Fibroblast of pulmonary artery (primary cell): Measurements from ENCODE around the gene PRKCH.
A peak's percentile ranks its signal among the peaks of the same experiment; 100 is the strongest.

Experiments used
- DNase-seq: peaks from one replicate; pipeline ENCODE4 v3.0.0-alpha.2; 2010; ENCODE audit warnings: low read depth
- H3K4me3 ChIP-seq: replicated peaks from 2 replicates; pipeline ENCODE4 v1.5.1; 2011; ENCODE audit warnings: low read depth, mild to moderate bottlenecking, control low read depth, low read length, moderate library complexity
- TF ChIP-seq, protein P1 (sequence below): IDR thresholded peaks from 2 replicates; pipeline ENCODE4 v1.5.1; 2011; ENCODE audit warnings: mild to moderate bottlenecking, control low read depth, low read length, inconsistent platforms; ENCODE audit errors: missing control alignments

The PRKCH gene

DNA sequence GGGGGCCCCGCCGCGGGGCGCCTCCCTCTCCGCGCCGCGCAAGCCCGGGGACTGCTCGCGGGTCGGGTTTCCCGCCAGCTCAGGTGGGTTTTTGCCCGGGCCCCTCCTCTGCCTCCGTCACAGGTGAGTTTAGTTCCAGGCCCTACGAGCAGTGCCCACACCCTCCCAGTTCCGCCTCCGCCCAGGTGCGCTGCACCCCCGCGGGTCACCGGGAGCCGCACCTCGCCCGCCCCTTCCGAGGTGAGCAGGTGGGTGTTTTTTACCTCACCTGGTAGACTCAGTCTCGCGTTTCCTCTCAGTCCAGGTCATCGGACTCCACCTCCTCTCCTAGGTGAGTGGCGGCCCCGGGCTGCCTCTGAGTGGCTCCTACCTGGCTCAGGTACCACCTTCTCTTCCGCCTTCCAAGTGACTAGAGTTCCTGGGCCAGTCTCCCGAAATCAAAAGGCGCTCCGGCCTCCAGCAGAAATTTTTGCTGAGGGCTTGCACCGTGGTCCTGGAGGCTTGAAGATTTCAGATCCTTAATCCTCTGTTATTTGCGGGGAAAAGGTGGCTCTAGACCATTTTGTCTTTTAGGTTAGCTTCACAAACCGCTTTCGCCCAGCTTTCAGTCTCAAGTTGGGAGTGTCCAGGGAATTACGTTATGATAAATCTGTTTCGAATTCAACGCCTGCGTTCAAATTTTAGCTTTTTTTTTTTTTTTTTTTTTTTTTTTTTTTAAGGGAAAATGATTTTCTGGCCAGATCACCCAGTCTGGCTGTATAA is 40.0 kb upstream of the PRKCH start, which contains the start of gene TMEM30B:
TSS of gene TMEM30B (minus strand) at position 153 of the 762 bp plus-strand sequence. CDS start 191 bp downstream, outside the sequence.
- peak within 1 kb of the TSS; percentile 24 for H3K4me3 ChIP-seq
- TF ChIP-seq, protein P1, sequence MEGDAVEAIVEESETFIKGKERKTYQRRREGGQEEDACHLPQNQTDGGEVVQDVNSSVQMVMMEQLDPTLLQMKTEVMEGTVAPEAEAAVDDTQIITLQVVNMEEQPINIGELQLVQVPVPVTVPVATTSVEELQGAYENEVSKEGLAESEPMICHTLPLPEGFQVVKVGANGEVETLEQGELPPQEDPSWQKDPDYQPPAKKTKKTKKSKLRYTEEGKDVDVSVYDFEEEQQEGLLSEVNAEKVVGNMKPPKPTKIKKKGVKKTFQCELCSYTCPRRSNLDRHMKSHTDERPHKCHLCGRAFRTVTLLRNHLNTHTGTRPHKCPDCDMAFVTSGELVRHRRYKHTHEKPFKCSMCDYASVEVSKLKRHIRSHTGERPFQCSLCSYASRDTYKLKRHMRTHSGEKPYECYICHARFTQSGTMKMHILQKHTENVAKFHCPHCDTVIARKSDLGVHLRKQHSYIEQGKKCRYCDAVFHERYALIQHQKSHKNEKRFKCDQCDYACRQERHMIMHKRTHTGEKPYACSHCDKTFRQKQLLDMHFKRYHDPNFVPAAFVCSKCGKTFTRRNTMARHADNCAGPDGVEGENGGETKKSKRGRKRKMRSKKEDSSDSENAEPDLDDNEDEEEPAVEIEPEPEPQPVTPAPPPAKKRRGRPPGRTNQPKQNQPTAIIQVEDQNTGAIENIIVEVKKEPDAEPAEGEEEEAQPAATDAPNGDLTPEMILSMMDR: no peak
- no peak for DNase-seq

DNA sequence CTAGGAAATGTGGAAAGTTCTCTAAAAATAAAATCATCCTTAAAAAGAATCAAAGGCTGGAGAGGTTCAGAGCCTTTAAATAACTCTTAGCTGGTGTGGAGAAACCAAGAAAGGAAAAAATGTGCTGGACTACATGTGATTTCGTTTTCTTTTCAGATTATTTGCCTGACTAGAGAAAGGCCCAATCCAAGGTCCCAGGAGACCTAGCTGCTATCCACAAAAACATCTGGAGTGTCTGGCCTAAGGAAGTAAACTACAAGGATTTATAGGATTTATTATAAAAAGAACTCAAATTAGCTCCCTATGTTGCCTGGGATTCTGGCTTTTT is 39.5 kb upstream of the PRKCH start:
- no peak for DNase-seq
- H3K4me3 ChIP-seq: no peak overlapping the region
- TF ChIP-seq, protein P1: no peak

DNA sequence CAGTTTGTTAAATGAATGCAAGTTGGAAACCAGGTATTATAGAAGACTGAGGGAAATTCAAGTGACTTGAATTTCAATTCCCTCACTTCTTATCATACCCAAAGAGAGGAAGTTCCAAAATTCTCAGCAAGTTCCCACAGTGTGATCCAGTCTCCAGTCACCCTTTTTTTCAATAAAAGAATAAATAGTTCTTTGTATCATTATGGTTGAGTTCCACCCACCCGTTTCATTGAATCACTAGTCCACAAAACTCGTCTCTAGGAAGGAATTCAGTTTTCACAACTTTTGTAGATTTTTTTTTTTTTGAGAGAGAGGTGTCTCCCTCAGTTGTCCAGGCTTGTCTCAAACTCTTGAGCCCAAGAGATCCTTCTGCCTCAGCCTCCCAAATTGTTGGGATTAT is 38.6 kb upstream of the PRKCH start:
- TF ChIP-seq, protein P1: no peak
- no peak for DNase-seq

DNA sequence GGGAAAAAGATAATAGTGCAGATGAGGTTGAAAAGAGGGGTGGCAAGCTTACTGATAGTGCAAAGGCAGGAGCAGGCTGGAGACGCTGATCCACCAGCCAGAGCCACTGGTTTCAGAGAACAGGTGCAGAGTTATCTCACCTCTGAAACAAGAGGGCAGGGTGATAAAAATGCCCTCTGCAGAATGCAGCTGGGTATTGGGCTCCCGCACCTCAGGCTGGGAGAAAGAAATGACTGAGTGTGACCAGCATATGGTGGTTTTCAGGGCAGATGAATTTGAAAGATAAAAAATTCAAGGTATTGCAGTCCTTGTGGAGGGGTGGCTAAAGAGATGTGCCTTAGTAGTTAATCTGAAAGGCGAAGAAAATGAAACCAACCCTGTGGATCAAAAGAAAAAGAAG is 37.4 kb upstream of the PRKCH start:
- no peak for DNase-seq
- no peak overlapping the region for H3K4me3 ChIP-seq
- TF ChIP-seq, protein P1: no peak

More for the DNA sequence above, 38.6 kb upstream of the PRKCH start:
- no peak overlapping the region for H3K4me3 ChIP-seq

DNA sequence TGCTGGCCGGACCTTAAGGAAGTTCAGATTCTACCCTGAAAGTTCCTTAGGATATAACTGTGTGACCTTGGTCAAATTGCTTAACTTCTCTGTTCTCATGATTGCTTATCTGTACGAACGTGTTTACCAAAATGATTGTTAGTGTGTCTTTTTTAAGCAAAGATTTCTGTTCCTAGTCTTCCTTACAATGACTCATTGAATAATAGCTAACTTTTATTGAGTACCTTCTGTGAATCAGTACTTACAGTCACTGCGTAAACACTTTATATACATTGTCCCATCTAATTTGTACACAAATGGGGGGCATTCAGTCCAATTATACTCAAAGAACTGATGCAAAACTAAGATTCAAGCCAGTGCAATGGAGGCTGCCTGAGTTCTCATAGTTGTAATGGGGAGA is 36.0 kb upstream of the PRKCH start:
- TF ChIP-seq, protein P1: no peak
- H3K4me3 ChIP-seq: no peak overlapping the region
- DNase-seq: no peak

DNA sequence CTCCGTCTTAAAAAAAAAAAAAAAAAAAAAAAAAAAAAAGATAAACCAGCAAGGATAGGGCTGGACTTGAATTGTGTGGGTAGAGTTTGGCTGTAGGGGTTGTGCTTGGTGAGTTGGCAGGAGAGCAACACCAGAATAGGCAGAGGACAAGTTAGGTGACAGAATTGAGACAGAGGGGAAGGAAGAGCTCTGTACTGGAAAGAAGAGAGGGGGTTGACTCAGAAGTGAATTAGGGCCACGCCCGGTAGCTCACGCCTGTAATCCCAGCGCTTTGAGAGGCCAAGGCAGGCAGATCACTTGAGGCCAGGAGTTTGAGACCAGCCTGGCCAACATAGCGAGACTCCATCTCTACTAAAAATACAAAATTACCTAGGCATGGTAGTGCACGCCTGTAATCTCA is 34.2 kb upstream of the PRKCH start:
- no peak for DNase-seq
- no peak overlapping the region for H3K4me3 ChIP-seq
- TF ChIP-seq, protein P1: no peak

DNA sequence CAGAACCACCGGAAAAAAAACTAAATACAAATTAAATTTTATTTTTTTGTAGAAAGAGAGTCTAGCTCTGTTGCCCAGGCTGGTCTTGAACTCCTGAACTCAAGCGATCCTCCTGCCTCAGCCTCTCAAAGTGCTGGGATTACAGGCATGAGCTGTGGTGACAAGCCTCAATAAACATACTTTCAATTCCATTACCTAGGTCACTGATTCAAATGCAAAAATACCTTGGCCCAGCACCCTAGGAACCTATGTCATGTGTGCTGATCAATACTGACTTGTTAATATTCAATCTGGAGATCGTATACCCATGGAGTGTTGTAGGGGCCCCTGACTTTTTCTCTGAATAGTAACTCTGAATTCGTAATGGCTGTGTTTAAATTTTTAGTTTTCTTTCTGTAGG is 33.2 kb upstream of the PRKCH start:
- DNase-seq: no peak
- no peak overlapping the region for H3K4me3 ChIP-seq
- TF ChIP-seq, protein P1: no peak
